HUDEP-2 (cell line): ENCODE measurements around the gene SP8.

Experiments
- DNase-seq, 76 experiments: peaks; one replicate each; lab custom pipeline; 2025; ENCODE audit not compliant: unreplicated experiment in 76 of 76; lab: John Stamatoyannopoulos, UW

The SP8 gene

GRCh38 chr7:20776942-20777341, 9.7 kb downstream of the SP8 start:
- no peak for DNase-seq

- DNase-seq, result no peak
Measured at GRCh38 chr7:20776214-20776911, 10.3 kb downstream of the SP8 start.

- DNase-seq, result no peak
Measured at GRCh38 chr7:20754001-20754400, 32.7 kb downstream of the SP8 start.

- DNase-seq, result no peak
Measured at GRCh38 chr7:20749906-20750305, 36.8 kb downstream of the SP8 start.

GRCh38 chr7:20748853-20749252, 37.8 kb downstream of the SP8 start:
- DNase-seq, result no peak

- DNase-seq, result no peak
Measured at GRCh38 chr7:20747001-20747400, 39.7 kb downstream of the SP8 start.

GRCh38 chr7:20745702-20746101, 41.0 kb downstream of the SP8 start:
- DNase-seq, result no peak

- no peak for DNase-seq
Measured at GRCh38 chr7:20744954-20745446, 41.7 kb downstream of the SP8 start.

GRCh38 chr7:20742913-20743312, 43.8 kb downstream of the SP8 start:
- no peak for DNase-seq

- no peak for DNase-seq
Measured at GRCh38 chr7:20741801-20742200, 44.9 kb downstream of the SP8 start.

- DNase-seq, result no peak
Measured at GRCh38 chr7:20738518-20739481, 47.9 kb downstream of the SP8 start.

GRCh38 chr7:20737840-20738448, 48.7 kb downstream of the SP8 start:
- no peak for DNase-seq

GRCh38 chr7:20735346-20736065, 51.2 kb downstream of the SP8 start:
- DNase-seq, result no peak
